ENCODE results near the gene OR2T6.

Gene OR2T6, protein sequence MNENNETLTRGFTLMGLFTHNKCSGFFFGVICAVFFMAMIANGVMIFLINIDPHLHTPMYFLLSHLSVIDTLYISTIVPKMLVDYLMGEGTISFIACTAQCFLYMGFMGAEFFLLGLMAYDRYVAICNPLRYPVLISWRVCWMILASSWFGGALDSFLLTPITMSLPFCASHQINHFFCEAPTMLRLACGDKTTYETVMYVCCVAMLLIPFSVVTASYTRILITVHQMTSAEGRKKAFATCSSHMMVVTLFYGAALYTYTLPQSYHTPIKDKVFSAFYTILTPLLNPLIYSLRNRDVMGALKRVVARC

DNA sequence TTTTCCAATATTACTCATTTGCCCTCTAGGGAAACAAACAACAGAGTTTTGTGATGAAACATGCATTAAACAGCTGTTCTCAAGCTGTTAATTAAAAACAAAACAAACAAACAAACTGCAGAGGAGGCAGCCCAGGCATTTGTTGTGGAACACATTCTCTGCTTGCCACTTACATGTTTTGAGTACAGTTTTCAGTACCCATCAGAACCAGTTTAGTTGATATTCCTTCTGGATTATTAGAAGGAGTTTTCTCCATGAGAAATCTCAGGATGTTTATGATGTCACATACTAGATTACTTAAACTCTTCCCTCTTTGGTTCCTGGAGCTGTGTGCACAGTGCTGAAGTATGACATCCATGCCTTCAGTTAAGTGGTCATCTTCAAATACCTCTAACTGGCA is at the start of gene OR2T6:
Gene OR2T6, plus strand, starts transcription at position 301 of the 400 bp plus-strand sequence. CDS start 11,863 bp downstream, outside the sequence.
- no peaks in the 10 kb centered on the region for H3K27me3 ChIP-seq (ENCODE audit: insufficient read depth, low read length, poor library complexity, severe bottlenecking)
- H3K79me2 ChIP-seq (ENCODE audit: insufficient read depth, low read length) = no peaks in the 10 kb centered on the region
- no peak within 1 kb of the TSS for H3K4me2 ChIP-seq (ENCODE audit: low read depth, low read length, poor library complexity, severe bottlenecking)
- H3F3A ChIP-seq (ENCODE audit: low read depth) = no peaks in the 10 kb centered on the region
- H2AFZ ChIP-seq (ENCODE audit: low read length) = no peak within 1 kb of the TSS
- H3K36me3 ChIP-seq (ENCODE audit: insufficient read depth, low read length) = no peaks in the 10 kb centered on the region
- H3K4me3 ChIP-seq (ENCODE audit: low read length, poor library complexity, severe bottlenecking) = no peak within 1 kb of the TSS
- no peaks in the 10 kb centered on the region for H3K9me2 ChIP-seq (replicated peaks; ENCODE audit: low read depth, low read length)
- H3K4me1 ChIP-seq (ENCODE audit: insufficient read depth, low read length, poor library complexity, severe bottlenecking) = no peaks in the 10 kb centered on the region
- no peaks in the 10 kb centered on the region for H4K20me1 ChIP-seq (ENCODE audit: insufficient read depth, low read length, poor library complexity, severe bottlenecking)
- TF ChIP-seq, protein P1, sequence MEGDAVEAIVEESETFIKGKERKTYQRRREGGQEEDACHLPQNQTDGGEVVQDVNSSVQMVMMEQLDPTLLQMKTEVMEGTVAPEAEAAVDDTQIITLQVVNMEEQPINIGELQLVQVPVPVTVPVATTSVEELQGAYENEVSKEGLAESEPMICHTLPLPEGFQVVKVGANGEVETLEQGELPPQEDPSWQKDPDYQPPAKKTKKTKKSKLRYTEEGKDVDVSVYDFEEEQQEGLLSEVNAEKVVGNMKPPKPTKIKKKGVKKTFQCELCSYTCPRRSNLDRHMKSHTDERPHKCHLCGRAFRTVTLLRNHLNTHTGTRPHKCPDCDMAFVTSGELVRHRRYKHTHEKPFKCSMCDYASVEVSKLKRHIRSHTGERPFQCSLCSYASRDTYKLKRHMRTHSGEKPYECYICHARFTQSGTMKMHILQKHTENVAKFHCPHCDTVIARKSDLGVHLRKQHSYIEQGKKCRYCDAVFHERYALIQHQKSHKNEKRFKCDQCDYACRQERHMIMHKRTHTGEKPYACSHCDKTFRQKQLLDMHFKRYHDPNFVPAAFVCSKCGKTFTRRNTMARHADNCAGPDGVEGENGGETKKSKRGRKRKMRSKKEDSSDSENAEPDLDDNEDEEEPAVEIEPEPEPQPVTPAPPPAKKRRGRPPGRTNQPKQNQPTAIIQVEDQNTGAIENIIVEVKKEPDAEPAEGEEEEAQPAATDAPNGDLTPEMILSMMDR (conservative IDR thresholded peaks at IDR 0.05; ENCODE audit: low read length) = no peak
- no peak for TF ChIP-seq EZH2phosphoT487 (IDR thresholded peaks at IDR 0.05; ENCODE audit: borderline replicate concordance)
- no peak within 1 kb of the TSS for H3K9ac ChIP-seq (ENCODE audit: low read depth, low read length, poor library complexity, severe bottlenecking)
- peaks cover 4% of the 10 kb centered on the region; the same call in 1 of the 2 replicates for H3K9me3 ChIP-seq (ENCODE audit: insufficient read depth, low read depth, low read length)

DNA sequence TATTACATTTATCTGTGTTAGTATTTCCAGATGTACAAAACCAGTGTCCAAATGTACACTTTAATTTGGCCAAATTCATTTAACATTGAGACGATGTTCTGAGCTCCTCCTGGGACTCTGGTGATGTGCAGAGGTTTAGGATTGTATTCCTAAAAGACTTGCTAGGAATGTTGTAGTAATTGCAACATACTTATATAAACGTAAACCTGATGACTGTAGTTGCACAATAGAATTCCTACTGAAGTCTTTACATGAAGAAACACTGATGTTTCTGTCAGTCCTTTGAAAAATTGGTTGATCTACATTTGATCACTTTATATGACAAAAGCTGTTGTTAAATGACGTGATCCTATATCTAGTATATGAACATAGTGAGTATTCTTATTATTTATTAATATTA is 32.1 kb upstream of the OR2T6 start:
- Histone ChIP-seq H3K79me2 (ENCODE audit: insufficient read depth, low read length) (no peaks in the 10 kb centered on the region), H4K20me1 (ENCODE audit: insufficient read depth, low read length, poor library complexity, severe bottlenecking) (no peaks in the 10 kb centered on the region), H3K9me2 (replicated peaks; ENCODE audit: low read depth, low read length) (no peaks in the 10 kb centered on the region), H3K9me3 (ENCODE audit: insufficient read depth, low read depth, low read length) (no peaks in the 10 kb centered on the region), H3K4me3 (ENCODE audit: low read length, poor library complexity, severe bottlenecking) (no peak overlapping the region), H3K36me3 (ENCODE audit: insufficient read depth, low read length) (no peaks in the 10 kb centered on the region), H3K4me2 (ENCODE audit: low read depth, low read length, poor library complexity, severe bottlenecking) (no peak overlapping the region), H2AFZ (ENCODE audit: low read length) (no peak overlapping the region), H3K27me3 (ENCODE audit: insufficient read depth, low read length, poor library complexity, severe bottlenecking) (no peaks in the 10 kb centered on the region), H3K9ac (ENCODE audit: low read depth, low read length, poor library complexity, severe bottlenecking) (no peak overlapping the region), H3F3A (ENCODE audit: low read depth) (no peaks in the 10 kb centered on the region), H3K4me1 (ENCODE audit: insufficient read depth, low read length, poor library complexity, severe bottlenecking) (no peaks in the 10 kb centered on the region)
- TF ChIP-seq EZH2phosphoT487 (IDR thresholded peaks at IDR 0.05; ENCODE audit: borderline replicate concordance) = no peak
- TF ChIP-seq, protein P1 (conservative IDR thresholded peaks at IDR 0.05; ENCODE audit: low read length) = no peak

DNA sequence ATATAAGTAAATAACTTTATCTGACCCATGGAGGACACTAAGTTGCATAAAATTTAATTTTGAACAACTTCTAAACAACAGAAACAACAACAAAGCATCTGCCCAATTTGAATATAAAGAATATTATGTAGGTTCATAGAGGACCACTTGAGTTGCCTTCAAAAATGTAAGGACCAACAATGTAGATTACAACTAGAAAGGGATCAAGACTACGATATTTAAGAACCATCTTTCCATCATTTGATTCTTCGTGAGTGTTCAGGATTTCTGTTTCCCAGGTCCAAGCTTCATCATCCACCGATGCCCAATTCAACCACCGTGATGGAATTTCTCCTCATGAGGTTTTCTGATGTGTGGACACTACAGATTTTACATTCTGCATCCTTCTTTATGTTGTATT is 27.1 kb upstream of the OR2T6 start, which contains the start of gene OR14C36:
Gene OR14C36, plus strand, starts transcription at position 301 of the 400 bp plus-strand sequence. Its CDS starts 0 bp downstream, at position 301.
- Histone ChIP-seq H4K20me1 (ENCODE audit: insufficient read depth, low read length, poor library complexity, severe bottlenecking) (no peaks in the 10 kb centered on the region), H3K9me3 (ENCODE audit: insufficient read depth, low read depth, low read length) (no peaks in the 10 kb centered on the region), H3K4me3 (ENCODE audit: low read length, poor library complexity, severe bottlenecking) (no peak within 1 kb of the TSS), H3K9ac (ENCODE audit: low read depth, low read length, poor library complexity, severe bottlenecking) (no peak within 1 kb of the TSS), H3F3A (ENCODE audit: low read depth) (no peaks in the 10 kb centered on the region), H3K4me1 (ENCODE audit: insufficient read depth, low read length, poor library complexity, severe bottlenecking) (no peaks in the 10 kb centered on the region), H3K27me3 (ENCODE audit: insufficient read depth, low read length, poor library complexity, severe bottlenecking) (no peaks in the 10 kb centered on the region), H3K79me2 (ENCODE audit: insufficient read depth, low read length) (no peaks in the 10 kb centered on the region), H3K36me3 (ENCODE audit: insufficient read depth, low read length) (no peaks in the 10 kb centered on the region), H2AFZ (ENCODE audit: low read length) (no peak within 1 kb of the TSS), H3K9me2 (replicated peaks; ENCODE audit: low read depth, low read length) (no peaks in the 10 kb centered on the region), H3K4me2 (ENCODE audit: low read depth, low read length, poor library complexity, severe bottlenecking) (no peak within 1 kb of the TSS)
- TF ChIP-seq EZH2phosphoT487 (IDR thresholded peaks at IDR 0.05; ENCODE audit: borderline replicate concordance) = no peak
